Gastroesophageal sphincter (tissue), 4 donors: ENCODE results near the gene ZNF546. TPM values are rescaled to one million over a fixed set of nuclear protein-coding genes. Genes with fewer than 3 reads are reported as not detected.

ENCODE experiments used
- ATAC-seq: fragments of 150-250 bp; one replicate; pipeline ENCODE4 v1.9.1; 2016; ENCODE audit warnings: mild to moderate bottlenecking, moderate library complexity
- H3K27ac ChIP-seq, 4 donors: fragments of 200-600 bp; sonication (generic) in 3 of 4; 1 replicate in 3 of 4; 2 replicates in 1 of 4; pipeline ENCODE4 v1.5.1; 2016 to 2019
- H3K27me3 ChIP-seq: fragments of 200-600 bp; sonication (generic); one replicate; pipeline ENCODE4 v1.5.1; 2019
- H3K36me3 ChIP-seq, 2 donors: fragments of 200-600 bp; sonication (generic); one replicate each; pipeline ENCODE4 v1.5.1; 2019; ENCODE audit warnings: control low read depth in 1 of 2
- H3K4me1 ChIP-seq, 3 donors: fragments of 200-600 bp; sonication (generic); 1 replicate in 2 of 3; 2 replicates in 1 of 3; pipeline ENCODE4 v1.5.1; 2016 to 2019; ENCODE audit warnings: control low read depth in 2 of 3
- H3K4me3 ChIP-seq, 2 donors: fragments of 200-600 bp; sonication (generic); one replicate each; pipeline ENCODE4 v1.5.1; 2019; ENCODE audit warnings: mild to moderate bottlenecking in 1 of 2, moderate library complexity in 1 of 2
- H3K9me3 ChIP-seq, 3 donors: fragments of 200-600 bp; sonication (generic); one replicate each; pipeline ENCODE4 v1.5.1; 2017 to 2019; ENCODE audit warnings: control low read depth in 2 of 3
- EP300 ChIP-seq: sonication (generic); formaldehyde crosslinking; IDR thresholded peaks from one replicate; pipeline ENCODE4 v1.6.1; 2017; ENCODE audit warnings: antibody characterized with exemption, mild to moderate bottlenecking
- POLR2A ChIP-seq, 2 donors: fragments of 450-650 bp; IDR thresholded peaks; one replicate each; pipeline ENCODE4 v1.6.1; 2017; ENCODE audit warnings: antibody characterized with exemption in 2 of 2, mild to moderate bottlenecking in 2 of 2, moderate library complexity in 1 of 2
- POLR2AphosphoS5 ChIP-seq: sonication (generic); formaldehyde crosslinking; IDR thresholded peaks from one replicate; pipeline ENCODE4 v1.6.1; 2017; ENCODE audit warnings: antibody characterized with exemption
- WGBS, 2 donors: methylation state at CpG; one replicate each; pipeline ENCODE4 v1.1.5; 2018; ENCODE audit warnings: low coverage in 1 of 2; 5-methylcytosine and 5-hydroxymethylcytosine counted together
- total RNA-seq, 4 donors: library from RNA; depleted of rRNA; stranded (reverse); fragments of >200 nt; gene quantifications; one replicate each; pipeline ENCODE4 v1.1.0, GENCODE V29; 2016
- TF ChIP-seq, protein P1 (sequence below), 4 experiments: fragments of 200-600 bp in 2 of 4; fragments of 450-650 bp in 2 of 4; sonication (generic) in 1 of 4; IDR thresholded peaks; one replicate each; pipeline ENCODE4 v1.5.1; 2017 to 2019; ENCODE audit warnings: antibody characterized with exemption in 4 of 4, mild to moderate bottlenecking in 2 of 4, moderate library complexity in 2 of 4

ZNF546 gene
- total RNA-seq, 4 donors from 2014 or later = 5.2 to 17.7 (median 7.5) TPM

DNA sequence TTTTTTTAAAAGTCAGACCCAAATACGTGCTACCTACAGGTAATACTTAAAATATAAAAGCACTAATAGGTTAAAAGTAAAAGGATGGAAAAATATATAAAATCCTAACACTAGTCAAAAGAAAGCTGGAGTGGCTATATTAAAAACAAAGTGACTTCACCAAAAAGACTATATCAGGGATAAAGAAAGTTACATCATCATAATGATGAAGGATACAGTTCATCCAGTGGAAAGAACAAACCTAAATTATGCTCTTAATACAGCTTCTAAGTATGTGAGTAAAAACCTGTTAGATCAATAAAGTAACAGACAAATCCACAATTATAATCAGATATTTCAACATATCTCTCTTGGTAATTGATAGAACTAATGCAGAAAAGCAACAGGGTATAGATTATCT is 60.3 kb downstream of the ZNF546 start:
- TF ChIP-seq EP300 (no peak), POLR2A (IDR thresholded peaks at IDR 0.05) (no peak), POLR2AphosphoS5 (no peak)
- TF ChIP-seq, protein P1, sequence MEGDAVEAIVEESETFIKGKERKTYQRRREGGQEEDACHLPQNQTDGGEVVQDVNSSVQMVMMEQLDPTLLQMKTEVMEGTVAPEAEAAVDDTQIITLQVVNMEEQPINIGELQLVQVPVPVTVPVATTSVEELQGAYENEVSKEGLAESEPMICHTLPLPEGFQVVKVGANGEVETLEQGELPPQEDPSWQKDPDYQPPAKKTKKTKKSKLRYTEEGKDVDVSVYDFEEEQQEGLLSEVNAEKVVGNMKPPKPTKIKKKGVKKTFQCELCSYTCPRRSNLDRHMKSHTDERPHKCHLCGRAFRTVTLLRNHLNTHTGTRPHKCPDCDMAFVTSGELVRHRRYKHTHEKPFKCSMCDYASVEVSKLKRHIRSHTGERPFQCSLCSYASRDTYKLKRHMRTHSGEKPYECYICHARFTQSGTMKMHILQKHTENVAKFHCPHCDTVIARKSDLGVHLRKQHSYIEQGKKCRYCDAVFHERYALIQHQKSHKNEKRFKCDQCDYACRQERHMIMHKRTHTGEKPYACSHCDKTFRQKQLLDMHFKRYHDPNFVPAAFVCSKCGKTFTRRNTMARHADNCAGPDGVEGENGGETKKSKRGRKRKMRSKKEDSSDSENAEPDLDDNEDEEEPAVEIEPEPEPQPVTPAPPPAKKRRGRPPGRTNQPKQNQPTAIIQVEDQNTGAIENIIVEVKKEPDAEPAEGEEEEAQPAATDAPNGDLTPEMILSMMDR (IDR thresholded peaks at IDR 0.05) = no peak
- no peak for ATAC-seq
- 75 to 81% methylated on average over 1 of the region's 1 CpG for WGBS, 2 donors

DNA sequence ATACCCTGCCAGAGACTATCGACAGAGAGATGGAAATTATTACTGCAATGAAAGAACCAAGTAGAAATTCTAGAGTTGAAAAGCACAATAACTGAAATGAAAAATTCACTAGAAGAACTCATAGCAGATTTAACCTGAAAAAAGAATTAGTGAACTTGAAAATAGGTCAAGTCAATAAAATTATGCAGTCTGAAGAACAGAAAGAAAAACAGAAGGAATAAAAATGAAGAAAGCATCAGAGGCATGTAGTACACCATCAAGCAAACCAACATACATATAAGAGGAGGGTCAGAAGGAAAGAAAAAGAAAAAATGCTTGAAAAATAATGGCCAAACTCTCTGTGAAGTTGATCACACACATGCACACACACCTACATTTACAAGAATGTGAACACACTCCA is 62.8 kb downstream of the ZNF546 start:
- H3K27me3 ChIP-seq = no peaks in the 10 kb centered on the region
- no peak for ATAC-seq
- H3K4me1 ChIP-seq = peaks cover 0 to 15% (median 6%) of the 10 kb centered on the region in 3 donors
- WGBS, 2 donors = 76% methylated on average over 1 of the region's 1 CpG; no CpG with 5 or more reads in 1 of the 2 donors
- no peak overlapping the region for H3K4me3 ChIP-seq
- TF ChIP-seq, protein P1 (IDR thresholded peaks at IDR 0.05) = no peak
- no peak for TF ChIP-seq EP300
- TF ChIP-seq POLR2A (IDR thresholded peaks at IDR 0.05) = no peak
- TF ChIP-seq POLR2AphosphoS5 = no peak
- peaks cover 0 to 18% (median 0%) of the 10 kb centered on the region in 3 donors for H3K9me3 ChIP-seq
- H3K27ac ChIP-seq = no peak overlapping the region
- no peaks in the 10 kb centered on the region for H3K36me3 ChIP-seq

More for the DNA sequence above, 60.3 kb downstream of the ZNF546 start:
- H3K9me3 ChIP-seq = peaks cover 0 to 21% (median 0%) of the 10 kb centered on the region in 3 donors
- peaks cover 0 to 28% (median 6%) of the 10 kb centered on the region in 3 donors for H3K4me1 ChIP-seq
- H3K27ac ChIP-seq = no peak overlapping the region
- H3K36me3 ChIP-seq = no peaks in the 10 kb centered on the region
- H3K4me3 ChIP-seq = no peak overlapping the region
- no peaks in the 10 kb centered on the region for H3K27me3 ChIP-seq

DNA sequence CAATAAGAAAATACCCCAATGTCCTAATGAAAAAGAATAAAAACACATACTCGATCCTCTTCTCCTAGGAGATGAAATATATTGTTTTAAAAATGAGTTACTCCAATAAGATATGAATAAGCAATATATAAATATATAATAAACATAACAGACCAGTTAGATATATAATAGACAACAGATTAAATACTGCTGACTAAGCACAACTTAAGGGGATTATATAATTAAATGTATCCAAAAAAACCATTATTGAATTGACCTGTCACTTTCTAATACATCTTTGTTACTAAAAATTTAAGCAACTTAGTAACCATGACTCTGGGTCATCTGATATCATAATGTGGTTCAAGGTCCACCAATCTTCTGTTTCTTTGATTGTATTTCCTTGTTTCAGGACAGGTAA is 73.2 kb downstream of the ZNF546 start:
- Histone ChIP-seq H3K4me1 (no peaks in the 10 kb centered on the region), H3K4me3 (no peak overlapping the region), H3K9me3 (peaks cover 0 to 20% (median 0%) of the 10 kb centered on the region in 3 donors), H3K27me3 (no peaks in the 10 kb centered on the region), H3K27ac (no peak overlapping the region), H3K36me3 (peaks cover 10 to 27% of the 10 kb centered on the region in 2 donors)
- WGBS, 2 donors = 91 to 93% methylated on average over 1 of the region's 1 CpG
- ATAC-seq = no peak
- TF ChIP-seq EP300 = no peak
- TF ChIP-seq, protein P1 (IDR thresholded peaks at IDR 0.05) = no peak
- TF ChIP-seq POLR2AphosphoS5 = no peak
- no peak for TF ChIP-seq POLR2A (IDR thresholded peaks at IDR 0.05)

Other genes starting within 250 kb of the ZNF546 start
- not detected for gene LEUTX, start 218.2 kb upstream of the ZNF546 start, total RNA-seq
- 10 to 100 TPM in 2 of 4 donors, 1 to 10 TPM in 2; 8.6 to 19.4 (median 11.4) TPM for gene DYRK1B, start 162.9 kb upstream of the ZNF546 start, total RNA-seq
- gene FBL, start 150.7 kb upstream of the ZNF546 start, total RNA-seq = 100 to 1,000 TPM in 1 of 4 donors, 10 to 100 TPM in 3; 72.5 to 105 (median 89.1) TPM
- 10 to 100 TPM in 2 of 4 donors, 1 to 10 TPM in 1, under 1 TPM in 1; 0.31 to 69.1 (median 8.2) TPM for gene FCGBP, start 62.4 kb upstream of the ZNF546 start, total RNA-seq
- 100 to 1,000 TPM in 1 of 4 donors, 10 to 100 TPM in 3; 75.2 to 104 (median 94.7) TPM for gene PSMC4, start 25.9 kb upstream of the ZNF546 start, total RNA-seq
- 10 to 100 TPM; 14.5 to 22.5 (median 19.7) TPM for gene ZNF780B, start 59.2 kb downstream of the ZNF546 start, total RNA-seq
- 10 to 100 TPM in 3 of 4 donors, 1 to 10 TPM in 1; 9.4 to 22.1 (median 15.5) TPM for gene ZNF780A, start 93.9 kb downstream of the ZNF546 start, total RNA-seq
- gene MAP3K10, start 194.4 kb downstream of the ZNF546 start, total RNA-seq = 10 to 100 TPM in 3 of 4 donors, 1 to 10 TPM in 1; 9.8 to 21.3 (median 16.4) TPM
- gene TTC9B, start 221.3 kb downstream of the ZNF546 start, total RNA-seq = not detected
- under 1 TPM in 1 of 4 donors, not detected in 3; 0.13 TPM for gene CCNP, start 229.6 kb downstream of the ZNF546 start, total RNA-seq